Keratinocyte (primary cell): ENCODE measurements around the gene CEP295NL.

Experiments used
- EZH2 ChIP-seq: IDR thresholded peaks from one replicate; pipeline ENCODE4 v1.6.1; 2012; ENCODE audit warnings: inconsistent platforms, mild to moderate bottlenecking, low read length, moderate library complexity
- TF ChIP-seq, protein P1 (sequence below), 3 experiments: IDR thresholded peaks in 1 of 3; conservative IDR thresholded peaks in 1 of 3; optimal IDR thresholded peaks in 1 of 3; 2 replicates in 2 of 3; 3 replicates in 1 of 3; pipeline versions ENCODE3 to v1.5.1; 2011; ENCODE audit warnings: low read length in 3 of 3, mild to moderate bottlenecking in 3 of 3, moderate library complexity in 2 of 3, control low read depth in 1 of 3, inconsistent platforms in 1 of 3; ENCODE audit not compliant: insufficient read depth in 2 of 3; ENCODE audit errors: extremely low read depth in 1 of 3

DNA sequence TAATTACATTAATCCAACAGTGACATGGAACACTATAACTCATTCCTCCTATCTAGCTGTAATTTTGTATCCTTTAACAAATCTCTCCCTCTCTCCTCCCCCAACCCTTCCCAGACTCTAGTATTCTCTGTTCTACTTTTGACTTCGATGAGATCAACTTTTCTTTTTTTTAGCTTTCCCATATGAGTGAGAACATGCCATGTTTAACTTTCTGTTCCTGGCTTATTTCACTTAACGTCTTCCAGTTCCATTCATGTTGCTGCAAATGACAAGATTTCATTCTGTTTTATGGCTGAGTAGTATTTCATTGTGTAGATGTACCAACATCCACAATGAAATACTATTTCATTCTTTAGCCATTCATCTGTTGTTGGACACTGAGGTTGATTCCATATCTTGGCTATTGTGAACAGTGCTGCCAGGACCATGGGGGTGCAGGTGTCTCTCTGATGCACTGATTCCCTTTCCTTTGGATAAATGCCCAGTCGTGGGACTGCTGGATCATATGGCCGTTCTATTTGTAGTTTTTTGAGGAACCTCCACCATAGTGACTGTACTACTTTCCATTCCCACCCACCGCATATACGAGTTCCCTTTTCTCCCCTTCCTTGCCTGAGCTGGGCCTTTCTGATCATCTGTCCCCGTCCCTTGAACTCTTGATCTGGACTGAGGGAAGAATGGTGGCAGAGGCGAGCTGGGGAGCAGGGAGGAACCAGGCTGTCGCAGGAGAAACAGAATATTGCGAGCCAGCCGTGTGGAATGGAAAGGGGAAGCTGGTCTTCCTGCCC is 7.7 kb upstream of the CEP295NL start:
- TF ChIP-seq, protein P1, sequence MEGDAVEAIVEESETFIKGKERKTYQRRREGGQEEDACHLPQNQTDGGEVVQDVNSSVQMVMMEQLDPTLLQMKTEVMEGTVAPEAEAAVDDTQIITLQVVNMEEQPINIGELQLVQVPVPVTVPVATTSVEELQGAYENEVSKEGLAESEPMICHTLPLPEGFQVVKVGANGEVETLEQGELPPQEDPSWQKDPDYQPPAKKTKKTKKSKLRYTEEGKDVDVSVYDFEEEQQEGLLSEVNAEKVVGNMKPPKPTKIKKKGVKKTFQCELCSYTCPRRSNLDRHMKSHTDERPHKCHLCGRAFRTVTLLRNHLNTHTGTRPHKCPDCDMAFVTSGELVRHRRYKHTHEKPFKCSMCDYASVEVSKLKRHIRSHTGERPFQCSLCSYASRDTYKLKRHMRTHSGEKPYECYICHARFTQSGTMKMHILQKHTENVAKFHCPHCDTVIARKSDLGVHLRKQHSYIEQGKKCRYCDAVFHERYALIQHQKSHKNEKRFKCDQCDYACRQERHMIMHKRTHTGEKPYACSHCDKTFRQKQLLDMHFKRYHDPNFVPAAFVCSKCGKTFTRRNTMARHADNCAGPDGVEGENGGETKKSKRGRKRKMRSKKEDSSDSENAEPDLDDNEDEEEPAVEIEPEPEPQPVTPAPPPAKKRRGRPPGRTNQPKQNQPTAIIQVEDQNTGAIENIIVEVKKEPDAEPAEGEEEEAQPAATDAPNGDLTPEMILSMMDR (optimal IDR thresholded peaks at IDR 0.05 in 1 of 3, IDR thresholded peaks at IDR 0.05 in 1 of 3, conservative IDR thresholded peaks at IDR 0.05 in 1 of 3; ENCODE audit: extremely low read depth in 1 of 3, insufficient read depth in 2 of 3, low read length in 3 of 3): no peak
- TF ChIP-seq EZH2: no peak
